Stimulated activated CD4-positive, alpha-beta T cell treated with anti-CD3 and anti-CD28 coated beads, Interleukin-1b, Interleukin-23, amount 100 ng/mL, for 4 hours (primary cell): ENCODE measurements around the gene MCTS1.
"Not testable (repeated sequence)": the region's sequence is repeated elsewhere in the genome, so short reads cannot be mapped to it uniquely, and the experiment has no call there.

Source experiments
- DNase-seq, 2 donors: peaks; one replicate each; pipeline ENCODE4 v3.0.0-alpha.2; 2020; ENCODE audit warnings: low read depth in 2 of 2

Gene MCTS1

DNA sequence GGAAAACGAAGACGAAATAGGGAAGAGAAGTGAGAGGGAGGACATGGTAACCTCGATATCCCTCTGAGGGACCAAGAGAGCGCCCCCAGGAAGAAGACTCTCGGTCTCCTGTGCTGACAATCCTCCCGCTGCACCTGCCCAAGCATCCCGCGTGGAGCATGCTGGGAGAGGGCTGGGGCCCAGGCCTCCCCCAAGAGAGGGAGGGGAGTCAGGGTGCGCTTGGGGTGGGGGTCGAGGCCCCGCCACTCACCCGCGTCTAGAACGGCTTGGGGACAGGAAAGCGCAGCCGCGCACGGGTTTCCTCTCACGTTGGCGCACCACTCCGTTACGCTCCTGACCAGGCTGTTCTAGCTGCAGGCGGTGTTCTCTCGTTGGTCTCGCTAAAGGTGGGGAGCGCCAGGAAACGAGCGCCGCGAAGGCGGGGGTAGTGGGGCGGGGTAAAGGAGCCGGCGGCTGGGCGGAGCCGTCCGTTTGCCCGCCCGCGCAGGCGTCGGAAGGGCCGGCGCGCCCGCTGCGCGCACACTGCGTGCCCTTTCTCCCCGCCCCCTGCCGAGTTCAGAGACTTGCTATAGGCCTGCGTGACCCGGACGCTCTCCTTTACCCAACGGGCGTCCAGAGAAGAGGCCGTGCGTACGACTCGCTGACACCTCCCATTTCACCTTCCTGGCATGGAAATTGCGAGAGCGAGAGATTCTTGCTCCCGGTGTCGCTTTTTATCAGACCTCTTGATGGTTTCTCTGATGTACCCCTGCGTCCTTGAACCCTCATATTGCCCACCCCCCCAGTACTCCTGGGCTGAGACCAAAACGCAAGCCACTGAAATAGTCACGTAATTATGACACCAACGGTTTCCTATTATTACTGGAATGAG is 26.0 kb downstream of the MCTS1 start, which contains the start of gene C1GALT1C1:
Gene C1GALT1C1, minus strand, starts transcription at position 388 of the 871 bp plus-strand sequence. CDS start 2,888 bp downstream, outside the sequence.
- peak; percentile 80 to 81 for DNase-seq

DNA sequence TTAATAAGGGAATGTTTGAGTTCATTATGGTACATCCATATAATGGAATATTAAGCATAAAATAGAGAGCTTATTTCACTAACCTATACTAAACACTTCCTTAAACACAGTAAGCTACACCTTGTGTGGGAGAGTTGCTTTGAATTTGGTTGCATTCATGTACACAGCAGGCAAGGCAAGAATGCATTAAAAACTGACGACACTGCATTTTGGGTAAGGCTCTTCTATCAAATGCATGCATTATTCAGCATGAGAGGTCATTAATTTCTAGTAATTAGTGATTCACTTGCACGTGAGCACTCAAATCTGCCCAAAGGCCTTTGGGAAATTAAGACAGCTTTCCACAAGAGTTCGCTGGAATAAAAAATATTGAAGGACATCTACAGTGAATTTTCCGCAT is 34.7 kb downstream of the MCTS1 start:
- DNase-seq, result no peak

DNA sequence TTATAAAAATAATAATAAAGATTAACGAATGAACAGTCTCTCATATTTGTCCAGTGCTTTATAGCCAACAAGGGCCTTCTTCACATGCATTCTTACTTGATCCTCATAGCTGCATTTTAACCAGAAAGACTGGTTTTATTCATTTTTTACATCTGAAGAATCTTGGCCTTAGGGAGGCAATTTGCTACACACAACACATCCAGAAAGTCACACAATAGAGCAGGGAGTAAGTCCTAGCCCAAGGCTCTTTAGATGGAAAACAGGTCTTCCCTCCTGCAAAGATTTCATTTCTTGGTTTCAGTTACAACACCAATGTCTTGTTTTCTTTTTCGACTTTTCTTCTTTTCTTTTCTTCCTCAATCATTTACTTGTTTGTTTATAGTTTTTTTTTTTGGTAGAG is 39.0 kb downstream of the MCTS1 start:
- no peak for DNase-seq

DNA sequence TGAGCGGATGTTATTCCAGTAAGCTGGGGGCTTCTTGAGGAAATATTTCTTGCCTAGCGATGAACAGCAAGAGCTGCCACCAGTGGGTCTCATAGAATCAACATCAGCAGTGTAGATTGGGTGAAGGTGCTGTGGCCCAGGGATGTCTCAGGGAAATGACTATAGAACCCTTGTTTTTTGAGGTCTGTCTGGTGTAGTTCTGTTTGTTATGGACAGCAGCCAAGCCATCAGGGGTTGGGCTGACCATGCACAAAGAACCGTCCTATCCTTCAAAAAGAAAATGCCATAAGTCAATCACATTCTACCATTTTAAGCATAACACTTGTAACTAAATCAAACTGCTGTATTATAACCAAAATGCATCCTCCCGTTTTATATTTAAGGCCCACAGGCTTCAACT is 43.2 kb downstream of the MCTS1 start:
- no peak for DNase-seq

DNA sequence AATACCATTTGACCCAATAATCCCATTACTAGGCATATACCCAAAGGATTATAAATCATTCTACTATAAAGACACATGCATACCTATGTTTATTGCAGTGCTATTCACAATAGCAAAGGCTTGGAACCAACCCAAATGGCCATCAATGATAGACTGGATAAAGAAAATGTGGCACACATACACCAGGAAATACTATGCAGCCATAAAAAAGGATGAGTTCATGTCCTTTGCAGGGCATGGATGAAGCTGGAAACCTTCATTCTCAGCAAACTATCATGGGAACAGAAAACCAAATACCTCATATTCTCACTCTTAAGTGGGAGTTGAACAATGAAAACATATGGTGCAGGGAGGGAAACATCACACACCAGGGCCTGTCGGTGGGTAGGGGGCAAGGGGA is 48.4 kb downstream of the MCTS1 start:
- not testable (repeated sequence) for DNase-seq

DNA sequence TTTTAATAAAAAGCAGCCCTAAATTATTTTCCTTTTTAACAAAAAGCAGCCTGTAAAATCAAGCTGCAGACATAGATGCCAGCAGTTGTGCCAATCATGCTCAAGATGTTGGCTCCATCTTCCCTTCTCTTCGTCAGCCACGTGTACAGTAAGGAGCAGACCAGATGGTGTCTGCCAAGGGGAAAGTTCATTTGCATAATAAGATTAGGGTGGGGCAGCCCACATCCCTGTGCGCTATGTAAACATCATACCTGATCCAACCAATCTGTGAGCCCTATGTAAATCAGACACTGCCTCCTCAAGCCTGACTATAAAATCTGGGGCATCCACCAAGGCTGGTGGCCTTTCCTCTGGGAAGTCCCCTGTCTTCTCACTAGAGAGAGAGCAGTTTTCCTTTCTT is 49.1 kb downstream of the MCTS1 start:
- no peak for DNase-seq

DNA sequence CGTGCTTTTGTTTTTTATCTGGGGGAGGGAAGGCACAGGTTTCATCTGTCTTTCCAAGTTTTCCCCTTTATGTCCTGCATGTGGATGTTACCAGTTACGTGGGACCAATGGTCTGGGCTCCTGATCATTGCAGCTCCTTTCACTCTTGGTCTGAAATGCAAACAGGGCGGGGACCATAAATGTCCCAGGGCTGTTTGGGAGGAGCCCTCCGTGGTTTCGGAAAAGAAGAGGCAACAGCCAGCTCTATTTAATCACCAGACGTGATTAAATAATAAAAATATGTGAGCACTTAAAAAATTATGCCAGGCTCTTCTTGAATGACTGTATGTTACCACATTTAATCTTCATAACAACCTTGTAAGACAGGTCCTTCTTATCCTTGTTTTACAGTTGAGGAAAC is 56.7 kb downstream of the MCTS1 start:
- DNase-seq, result no peak
